WTC11 (cell line): ENCODE results near the gene TIAM2.

Experiments
- GABPB1 ChIP-seq: sonication (generic); formaldehyde crosslinking; IDR thresholded peaks from 2 replicates; pipeline ENCODE4 v1.8.1; 2023; ENCODE audit warnings: mild to moderate bottlenecking, missing genetic modification reagents
- TF ChIP-seq, protein P1 (sequence below): fragments of 200-600 bp; IDR thresholded peaks from 2 replicates; pipeline ENCODE4 v1.8.0; 2022; ENCODE audit warnings: antibody characterized with exemption

DNA sequence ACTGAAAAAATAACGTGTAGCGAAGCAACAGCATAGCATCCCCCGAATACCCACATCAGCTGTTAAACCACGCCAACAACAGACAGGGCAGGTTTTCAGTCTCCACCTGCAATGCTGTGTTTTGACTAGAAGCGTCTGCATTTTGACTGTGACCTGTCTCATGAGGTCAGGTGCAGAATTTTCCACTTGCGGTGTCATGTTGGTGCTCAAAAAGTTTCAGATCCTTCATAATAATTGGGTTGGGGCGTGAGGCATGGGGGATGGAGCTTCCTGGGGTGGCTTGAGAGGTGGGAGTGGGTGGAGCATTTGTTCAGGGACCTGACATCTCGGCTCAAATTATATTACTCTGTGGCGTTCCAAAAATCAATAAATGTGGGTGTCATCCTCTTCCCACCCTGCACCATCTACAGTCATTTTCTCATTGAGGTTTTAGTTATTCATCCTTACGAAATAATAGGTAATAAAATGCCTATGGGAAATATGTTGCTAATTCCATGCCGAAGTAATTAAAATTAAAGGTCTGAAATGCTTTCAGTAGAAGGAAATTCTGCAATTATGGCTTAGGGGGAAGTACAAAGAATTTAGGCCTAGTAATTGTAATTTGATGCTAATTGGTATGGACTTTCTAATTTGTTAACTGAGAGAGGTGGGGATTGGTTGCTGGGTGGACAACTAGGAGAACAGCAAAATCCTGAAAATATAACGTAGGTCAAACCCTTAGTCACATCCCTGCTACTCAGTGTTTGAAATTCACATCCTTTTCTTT, 81.0 kb downstream of the TIAM2 start:
- TF ChIP-seq GABPB1 (CRISPR knock-in tag), result no peak
- TF ChIP-seq, protein P1, sequence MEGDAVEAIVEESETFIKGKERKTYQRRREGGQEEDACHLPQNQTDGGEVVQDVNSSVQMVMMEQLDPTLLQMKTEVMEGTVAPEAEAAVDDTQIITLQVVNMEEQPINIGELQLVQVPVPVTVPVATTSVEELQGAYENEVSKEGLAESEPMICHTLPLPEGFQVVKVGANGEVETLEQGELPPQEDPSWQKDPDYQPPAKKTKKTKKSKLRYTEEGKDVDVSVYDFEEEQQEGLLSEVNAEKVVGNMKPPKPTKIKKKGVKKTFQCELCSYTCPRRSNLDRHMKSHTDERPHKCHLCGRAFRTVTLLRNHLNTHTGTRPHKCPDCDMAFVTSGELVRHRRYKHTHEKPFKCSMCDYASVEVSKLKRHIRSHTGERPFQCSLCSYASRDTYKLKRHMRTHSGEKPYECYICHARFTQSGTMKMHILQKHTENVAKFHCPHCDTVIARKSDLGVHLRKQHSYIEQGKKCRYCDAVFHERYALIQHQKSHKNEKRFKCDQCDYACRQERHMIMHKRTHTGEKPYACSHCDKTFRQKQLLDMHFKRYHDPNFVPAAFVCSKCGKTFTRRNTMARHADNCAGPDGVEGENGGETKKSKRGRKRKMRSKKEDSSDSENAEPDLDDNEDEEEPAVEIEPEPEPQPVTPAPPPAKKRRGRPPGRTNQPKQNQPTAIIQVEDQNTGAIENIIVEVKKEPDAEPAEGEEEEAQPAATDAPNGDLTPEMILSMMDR, result no peak
